Breast epithelium (tissue), 4 donors: ENCODE data around the gene SNAI3. TPM values are rescaled to one million over a fixed set of nuclear protein-coding genes. Genes with fewer than 3 reads are reported as not detected.

Experiments
- DNase-seq, 2 donors: peaks; one replicate each; pipeline ENCODE4 v3.0.0-alpha.2; 2019; ENCODE audit warnings: low spot score in 2 of 2
- H3K27ac ChIP-seq, 2 donors: fragments of 200-600 bp; sonication (generic) in 1 of 2; one replicate each; pipeline ENCODE4 v1.5.1; 2016 to 2019; ENCODE audit warnings: mild to moderate bottlenecking in 1 of 2
- H3K27me3 ChIP-seq, 2 donors: fragments of 200-600 bp; sonication (generic) in 1 of 2; one replicate each; pipeline versions ENCODE4 v1.5.1 to v1.6.0; 2017 to 2019; ENCODE audit warnings: control low read depth in 1 of 2, mild to moderate bottlenecking in 1 of 2
- H3K36me3 ChIP-seq: fragments of 200-600 bp; one replicate; pipeline ENCODE4 v1.5.1; 2019
- H3K4me1 ChIP-seq, 2 donors: fragments of 200-600 bp; sonication (generic); one replicate each; pipeline ENCODE4 v1.5.1; 2016 to 2019; ENCODE audit warnings: control low read depth in 1 of 2
- H3K4me3 ChIP-seq, 3 donors: fragments of 200-600 bp; sonication (generic); 1 replicate in 2 of 3; 2 replicates in 1 of 3; pipeline ENCODE4 v1.5.1; 2016 to 2019; ENCODE audit warnings: mild to moderate bottlenecking in 3 of 3, moderate library complexity in 2 of 3
- H3K9me3 ChIP-seq, 2 donors: fragments of 200-600 bp; sonication (generic) in 1 of 2; one replicate each; pipeline ENCODE4 v1.5.1; 2016 to 2019; ENCODE audit warnings: control low read depth in 1 of 2
- POLR2A ChIP-seq: fragments of 450-650 bp; IDR thresholded peaks from one replicate; pipeline ENCODE4 v1.6.1; 2016; ENCODE audit warnings: antibody characterized with exemption, mild to moderate bottlenecking, moderate library complexity
- POLR2AphosphoS5 ChIP-seq, 3 donors: sonication (generic); formaldehyde crosslinking; IDR thresholded peaks; one replicate each; pipeline ENCODE4 v1.6.1; 2017; ENCODE audit warnings: antibody characterized with exemption in 3 of 3
- intact Hi-C: fragments of 100-400 bp; cut with DNase I; formaldehyde crosslinking; loops from one replicate; pipeline ENCODE4 v1.15.1; 2023; ENCODE audit warnings: low total_unique reads
- total RNA-seq, 3 donors: library from RNA; depleted of rRNA; stranded (reverse); fragments of >200 nt; gene quantifications; one replicate each; pipeline ENCODE4 v1.1.0, GENCODE V29; 2016
- TF ChIP-seq, protein P1 (sequence below), 3 donors: fragments of 450-650 bp; IDR thresholded peaks; one replicate each; pipeline ENCODE4 v1.5.1; 2016 to 2017; ENCODE audit warnings: antibody characterized with exemption in 3 of 3, mild to moderate bottlenecking in 3 of 3, moderate library complexity in 3 of 3

The SNAI3 gene
- total RNA-seq, 3 donors from 2014 or later, result 0.66 to 0.96 (median 0.73) TPM

GRCh38 chr16:88630941-88631340, 55.4 kb downstream of the SNAI3 start:
- TF ChIP-seq, protein P1, sequence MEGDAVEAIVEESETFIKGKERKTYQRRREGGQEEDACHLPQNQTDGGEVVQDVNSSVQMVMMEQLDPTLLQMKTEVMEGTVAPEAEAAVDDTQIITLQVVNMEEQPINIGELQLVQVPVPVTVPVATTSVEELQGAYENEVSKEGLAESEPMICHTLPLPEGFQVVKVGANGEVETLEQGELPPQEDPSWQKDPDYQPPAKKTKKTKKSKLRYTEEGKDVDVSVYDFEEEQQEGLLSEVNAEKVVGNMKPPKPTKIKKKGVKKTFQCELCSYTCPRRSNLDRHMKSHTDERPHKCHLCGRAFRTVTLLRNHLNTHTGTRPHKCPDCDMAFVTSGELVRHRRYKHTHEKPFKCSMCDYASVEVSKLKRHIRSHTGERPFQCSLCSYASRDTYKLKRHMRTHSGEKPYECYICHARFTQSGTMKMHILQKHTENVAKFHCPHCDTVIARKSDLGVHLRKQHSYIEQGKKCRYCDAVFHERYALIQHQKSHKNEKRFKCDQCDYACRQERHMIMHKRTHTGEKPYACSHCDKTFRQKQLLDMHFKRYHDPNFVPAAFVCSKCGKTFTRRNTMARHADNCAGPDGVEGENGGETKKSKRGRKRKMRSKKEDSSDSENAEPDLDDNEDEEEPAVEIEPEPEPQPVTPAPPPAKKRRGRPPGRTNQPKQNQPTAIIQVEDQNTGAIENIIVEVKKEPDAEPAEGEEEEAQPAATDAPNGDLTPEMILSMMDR (IDR thresholded peaks at IDR 0.05), result no peak
- TF ChIP-seq POLR2AphosphoS5 (IDR thresholded peaks at IDR 0.05), result no peak
- TF ChIP-seq POLR2A, result no peak
- H3K36me3 ChIP-seq, result peaks cover 8% of the 10 kb centered on the region

GRCh38 chr16:88630433-88630832, 55.9 kb downstream of the SNAI3 start:
- no peak for DNase-seq
- no peaks in the 10 kb centered on the region for H3K27me3 ChIP-seq
- H3K9me3 ChIP-seq, result no peaks in the 10 kb centered on the region
- H3K27ac ChIP-seq, result no peak overlapping the region
- TF ChIP-seq POLR2A (no peak), POLR2AphosphoS5 (IDR thresholded peaks at IDR 0.05) (no peak)
- TF ChIP-seq, protein P1 (IDR thresholded peaks at IDR 0.05), result no peak
- H3K4me1 ChIP-seq, result peaks cover 0 to 12% of the 10 kb centered on the region in 2 donors
- no peak overlapping the region for H3K4me3 ChIP-seq
- peaks cover 8% of the 10 kb centered on the region for H3K36me3 ChIP-seq
- intact Hi-C loops, result no loop called here

More at GRCh38 chr16:88630941-88631340, 55.4 kb downstream of the SNAI3 start:
- intact Hi-C loops, result no loop called here
- DNase-seq, result no peak
- Histone ChIP-seq H3K9me3 (no peaks in the 10 kb centered on the region), H3K4me3 (no peak overlapping the region), H3K27me3 (peaks cover 2 to 3% of the 10 kb centered on the region in 2 donors), H3K4me1 (peaks cover 0 to 12% of the 10 kb centered on the region in 2 donors), H3K27ac (no peak overlapping the region)

- Histone ChIP-seq H3K27me3 (no peaks in the 10 kb centered on the region), H3K4me3 (no peak overlapping the region), H3K9me3 (no peaks in the 10 kb centered on the region), H3K27ac (no peak overlapping the region), H3K36me3 (peaks cover 8% of the 10 kb centered on the region), H3K4me1 (peaks cover 0 to 7% of the 10 kb centered on the region in 2 donors)
- intact Hi-C loops, result no loop called here
- TF ChIP-seq POLR2AphosphoS5 (IDR thresholded peaks at IDR 0.05) (no peak), POLR2A (no peak)
- TF ChIP-seq, protein P1 (IDR thresholded peaks at IDR 0.05), result no peak
- no peak for DNase-seq
Measured at GRCh38 chr16:88629835-88630234, 56.5 kb downstream of the SNAI3 start.

DNA sequence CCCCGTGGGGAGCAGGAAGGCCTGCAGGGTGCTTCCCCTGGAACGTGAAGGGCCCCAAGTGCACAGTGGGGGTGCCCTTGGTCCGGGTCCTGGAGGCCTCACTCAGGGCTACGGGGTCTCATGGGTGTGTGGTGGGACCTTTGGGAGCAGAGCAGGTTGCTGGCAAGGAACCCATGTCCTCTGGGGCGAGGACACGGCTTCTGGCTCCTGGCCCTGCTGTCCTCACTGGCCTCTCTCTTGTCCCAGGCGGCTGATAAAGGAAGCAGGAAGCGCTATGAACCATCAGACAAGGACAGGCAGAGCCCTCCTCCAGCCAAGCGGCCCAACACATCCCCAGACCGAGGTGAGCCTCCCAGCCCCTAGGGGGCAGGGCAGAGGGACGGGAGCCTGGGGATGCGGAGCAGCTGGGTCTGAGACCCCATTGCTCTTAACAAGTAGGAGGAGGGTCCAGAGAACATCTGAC, 57.8 kb downstream of the SNAI3 start:
- no peak for DNase-seq
- no peak overlapping the region for H3K4me3 ChIP-seq
- peaks cover 8% of the 10 kb centered on the region for H3K36me3 ChIP-seq
- TF ChIP-seq POLR2A (no peak), POLR2AphosphoS5 (IDR thresholded peaks at IDR 0.05) (no peak)
- TF ChIP-seq, protein P1 (IDR thresholded peaks at IDR 0.05), result no peak
- H3K27me3 ChIP-seq, result no peaks in the 10 kb centered on the region
- no peaks in the 10 kb centered on the region for H3K4me1 ChIP-seq
- intact Hi-C loops, result no loop called here
- H3K27ac ChIP-seq, result no peak overlapping the region
- H3K9me3 ChIP-seq, result no peaks in the 10 kb centered on the region

Other genes with a start within 250 kb of the SNAI3 start
- 1 to 10 TPM in 2 of 3 donors, under 1 TPM in 1; 0.32 to 2.9 (median 2.3) TPM for gene ZFPM1, start 233.2 kb downstream of the SNAI3 start, total RNA-seq
- gene ZC3H18, start 116.1 kb downstream of the SNAI3 start, total RNA-seq, result 10 to 100 TPM; 12.5 to 14.9 (median 13.3) TPM
- not detected for gene IL17C, start 47.9 kb downstream of the SNAI3 start, total RNA-seq
- 100 to 1,000 TPM; 138 to 194 (median 180) TPM for gene CYBA, start 35.5 kb downstream of the SNAI3 start, total RNA-seq
- 10 to 100 TPM; 17.4 to 21.3 (median 19.0) TPM for gene MVD, start 23.4 kb downstream of the SNAI3 start, total RNA-seq
- gene RNF166, start 19.9 kb upstream of the SNAI3 start, total RNA-seq, result 10 to 100 TPM; 19.2 to 22.0 (median 21.9) TPM
- 1 to 10 TPM; 7.3 to 8.2 (median 7.8) TPM for gene CTU2, start 20.0 kb upstream of the SNAI3 start, total RNA-seq
- 100 to 1,000 TPM in 2 of 3 donors, 10 to 100 TPM in 1; 90.7 to 181 (median 135) TPM for gene PIEZO1, start 98.7 kb upstream of the SNAI3 start, total RNA-seq
- 1 to 10 TPM; 1.3 to 3.3 (median 3.2) TPM for gene CDT1, start 117.3 kb upstream of the SNAI3 start, total RNA-seq
- 100 to 1,000 TPM in 2 of 3 donors, 10 to 100 TPM in 1; 93.8 to 152 (median 126) TPM for gene APRT, start 125.4 kb upstream of the SNAI3 start, total RNA-seq
- 10 to 100 TPM; 16.2 to 29.5 (median 17.9) TPM for gene GALNS, start 170.4 kb upstream of the SNAI3 start, total RNA-seq
- gene TRAPPC2L, start 170.6 kb upstream of the SNAI3 start, total RNA-seq, result 10 to 100 TPM; 32.1 to 37.8 (median 34.4) TPM
- not detected for gene PABPN1L, start 180.2 kb upstream of the SNAI3 start, total RNA-seq